ENCODE measurements around the gene NT5C2.

Gene NT5C2

GRCh38 chr10:103096130-103096529 lies 96.9 kb downstream of the NT5C2 start:
- TF ChIP-seq, protein P1, sequence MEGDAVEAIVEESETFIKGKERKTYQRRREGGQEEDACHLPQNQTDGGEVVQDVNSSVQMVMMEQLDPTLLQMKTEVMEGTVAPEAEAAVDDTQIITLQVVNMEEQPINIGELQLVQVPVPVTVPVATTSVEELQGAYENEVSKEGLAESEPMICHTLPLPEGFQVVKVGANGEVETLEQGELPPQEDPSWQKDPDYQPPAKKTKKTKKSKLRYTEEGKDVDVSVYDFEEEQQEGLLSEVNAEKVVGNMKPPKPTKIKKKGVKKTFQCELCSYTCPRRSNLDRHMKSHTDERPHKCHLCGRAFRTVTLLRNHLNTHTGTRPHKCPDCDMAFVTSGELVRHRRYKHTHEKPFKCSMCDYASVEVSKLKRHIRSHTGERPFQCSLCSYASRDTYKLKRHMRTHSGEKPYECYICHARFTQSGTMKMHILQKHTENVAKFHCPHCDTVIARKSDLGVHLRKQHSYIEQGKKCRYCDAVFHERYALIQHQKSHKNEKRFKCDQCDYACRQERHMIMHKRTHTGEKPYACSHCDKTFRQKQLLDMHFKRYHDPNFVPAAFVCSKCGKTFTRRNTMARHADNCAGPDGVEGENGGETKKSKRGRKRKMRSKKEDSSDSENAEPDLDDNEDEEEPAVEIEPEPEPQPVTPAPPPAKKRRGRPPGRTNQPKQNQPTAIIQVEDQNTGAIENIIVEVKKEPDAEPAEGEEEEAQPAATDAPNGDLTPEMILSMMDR (IDR thresholded peaks at IDR 0.05), result no peak

GRCh38 chr10:103095005-103095404 lies 98.1 kb downstream of the NT5C2 start:
- TF ChIP-seq, protein P1 (IDR thresholded peaks at IDR 0.05), result no peak

DNA sequence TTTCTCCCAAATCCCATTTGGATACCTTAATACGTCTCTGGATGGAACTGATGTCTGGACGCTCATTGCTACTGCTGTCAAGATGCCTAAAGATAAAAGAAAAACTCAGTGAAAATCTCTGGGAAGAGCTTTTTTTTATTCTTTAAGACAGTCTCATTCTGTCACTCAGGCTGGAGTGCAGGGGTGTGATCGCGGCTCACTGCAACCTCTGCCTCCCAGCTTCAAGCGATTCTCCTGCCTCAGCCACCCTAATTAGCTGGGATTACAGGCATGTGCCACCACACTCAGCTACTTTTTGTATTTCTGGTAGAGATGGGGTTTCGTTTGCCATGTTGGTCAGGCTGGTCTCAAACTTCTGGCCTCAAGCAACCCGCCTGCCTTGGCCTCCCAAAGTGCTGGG lies 102.2 kb downstream of the NT5C2 start:
- TF ChIP-seq, protein P1 (IDR thresholded peaks at IDR 0.05), result no peak

- TF ChIP-seq, protein P1 (IDR thresholded peaks at IDR 0.05), result no peak
Observed at GRCh38 chr10:103089493-103089892, 103.6 kb downstream of the NT5C2 start.

DNA sequence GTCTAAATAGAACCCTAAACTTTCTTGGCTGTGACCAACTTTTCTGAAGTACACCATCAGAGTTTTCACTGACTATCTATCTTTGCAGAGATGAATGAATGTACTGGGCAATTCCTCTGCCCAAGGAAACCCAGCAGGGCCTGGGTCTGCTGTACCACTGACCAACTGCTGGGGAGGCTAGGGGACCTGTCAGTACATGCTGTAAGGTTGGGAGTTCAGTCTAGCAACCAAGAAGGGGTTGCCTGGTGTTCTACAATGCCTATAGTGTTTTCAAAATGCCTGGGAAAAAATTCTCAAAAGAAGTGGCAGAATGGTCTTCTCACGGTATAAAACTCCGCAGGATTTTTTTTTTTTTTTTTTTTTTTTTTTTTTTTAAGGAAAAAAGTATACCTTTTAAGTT lies 106.3 kb downstream of the NT5C2 start:
- TF ChIP-seq, protein P1 (IDR thresholded peaks at IDR 0.05), result no peak

DNA sequence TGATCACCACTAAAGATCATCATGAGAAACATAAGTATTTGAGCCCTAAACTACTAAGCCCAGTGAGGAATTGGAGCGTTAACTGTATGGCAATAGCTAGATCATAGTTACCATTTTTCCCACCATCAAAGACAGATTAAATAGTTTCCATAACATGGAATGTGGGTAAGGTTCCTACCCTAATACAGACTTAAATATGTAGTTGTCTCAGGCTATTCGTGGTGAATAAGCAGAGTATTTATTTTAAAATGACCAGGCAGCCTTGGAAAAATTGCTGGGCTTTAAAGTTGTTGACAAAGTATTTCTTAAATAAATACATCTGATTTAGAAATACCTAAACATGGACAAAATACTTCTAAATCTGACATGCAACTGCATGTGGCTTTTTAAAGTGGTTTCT lies 106.8 kb downstream of the NT5C2 start:
- TF ChIP-seq, protein P1 (IDR thresholded peaks at IDR 0.05), result no peak

GRCh38 chr10:103083977-103084320 lies 109.1 kb downstream of the NT5C2 start:
- TF ChIP-seq, protein P1 (IDR thresholded peaks at IDR 0.05), result no peak

DNA sequence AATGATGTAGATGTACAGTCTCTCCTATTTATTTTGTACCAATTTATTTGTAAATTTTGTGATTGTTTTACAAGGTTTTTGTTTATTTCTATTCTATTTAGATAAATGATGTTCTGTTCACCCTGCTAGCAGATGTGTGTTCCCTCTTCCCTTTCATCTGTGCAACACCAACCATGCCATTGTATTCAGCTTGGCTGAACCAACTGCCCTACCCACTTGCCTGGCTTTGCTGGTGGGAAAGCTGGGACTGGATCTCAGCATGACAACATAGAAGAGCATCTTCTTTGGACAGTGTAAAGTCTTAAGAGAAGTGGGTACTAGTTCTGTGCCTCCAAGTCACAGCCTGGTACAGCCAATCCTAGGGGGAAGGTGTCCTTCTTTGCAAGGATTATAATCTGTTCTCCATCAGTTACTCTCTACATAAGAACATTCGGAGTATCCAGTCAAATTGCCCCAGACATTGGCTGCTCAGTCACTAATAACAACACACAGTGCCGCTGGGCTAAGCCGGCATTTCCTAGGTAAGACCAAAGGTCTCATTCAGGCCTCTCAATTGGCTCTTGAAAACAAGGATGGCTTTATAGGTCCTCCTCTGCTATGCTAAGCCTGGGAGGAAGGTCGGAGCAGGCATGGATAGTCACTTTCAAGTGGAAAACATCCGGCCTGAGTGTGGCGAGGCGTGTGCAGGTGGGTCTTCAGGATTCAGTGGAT lies 109.7 kb downstream of the NT5C2 start:
- TF ChIP-seq, protein P1 (IDR thresholded peaks at IDR 0.05), result no peak

All from LNCAP (cell line).